Liver (tissue), 9 donors: Measurements from ENCODE around the gene SIK3. TPM values are rescaled to one million over a fixed set of nuclear protein-coding genes. Genes with fewer than 3 reads are reported as not detected.

Experiments
- DNase-seq: peaks from one replicate; pipeline ENCODE4 v3.0.0-alpha.2; 2017; ENCODE audit warnings: low spot score
- H3K27ac ChIP-seq, 2 donors: one replicate each; pipeline ENCODE4 v1.7.0; 2013; ENCODE audit warnings: inconsistent platforms in 2 of 2, low read length in 2 of 2, control low read depth in 1 of 2, low read depth in 1 of 2, mild to moderate bottlenecking in 1 of 2
- H3K27me3 ChIP-seq, 4 donors: one replicate each; pipeline versions ENCODE4 v1.6.1 to v1.7.0; 2013; ENCODE audit warnings: low read length in 3 of 4, inconsistent platforms in 1 of 4, mild to moderate bottlenecking in 1 of 4, moderate library complexity in 1 of 4; ENCODE audit not compliant: control insufficient read depth in 4 of 4, insufficient read depth in 4 of 4
- H3K36me3 ChIP-seq, 4 donors: one replicate each; pipeline versions ENCODE4 v1.6.1 to v1.7.0; 2013; ENCODE audit warnings: low read length in 3 of 4, mild to moderate bottlenecking in 3 of 4, low read depth in 1 of 4, moderate library complexity in 1 of 4; ENCODE audit not compliant: control insufficient read depth in 4 of 4, insufficient read depth in 3 of 4
- H3K4me1 ChIP-seq, 4 donors: one replicate each; pipeline versions ENCODE4 v1.6.1 to v1.7.0; 2013; ENCODE audit warnings: low read length in 3 of 4, mild to moderate bottlenecking in 3 of 4, moderate library complexity in 1 of 4; ENCODE audit not compliant: control insufficient read depth in 4 of 4, insufficient read depth in 4 of 4
- H3K4me3 ChIP-seq, 3 donors: one replicate each; pipeline versions ENCODE4 v1.6.1 to v1.7.0; 2013; ENCODE audit warnings: low read length in 3 of 3, control low read depth in 1 of 3, low read depth in 1 of 3, mild to moderate bottlenecking in 1 of 3
- H3K9ac ChIP-seq, 2 donors: one replicate each; pipeline ENCODE4 v1.7.0; 2013; ENCODE audit warnings: low read length in 2 of 2, mild to moderate bottlenecking in 2 of 2, moderate library complexity in 2 of 2, control low read depth in 1 of 2, low read depth in 1 of 2
- H3K9me3 ChIP-seq, 4 donors: one replicate each; pipeline versions ENCODE4 v1.6.1 to v1.7.0; 2013; ENCODE audit warnings: low read length in 3 of 4; ENCODE audit not compliant: control insufficient read depth in 4 of 4
- EGR1 ChIP-seq, 2 donors: IDR thresholded peaks; 2 replicates each; pipeline ENCODE4 v1.6.1; 2016 to 2018; ENCODE audit warnings: antibody characterized with exemption in 2 of 2, low read depth in 2 of 2
- FOXA1 ChIP-seq: IDR thresholded peaks from 2 replicates; pipeline ENCODE4 v1.6.1; 2016; ENCODE audit warnings: antibody characterized with exemption
- GABPA ChIP-seq, 2 donors: IDR thresholded peaks in 1 of 2; conservative IDR thresholded peaks in 1 of 2; 2 replicates each; pipeline ENCODE4 v1.6.1; 2016; ENCODE audit warnings: antibody characterized with exemption in 2 of 2, mild to moderate bottlenecking in 1 of 2, moderate library complexity in 1 of 2
- HNF4A ChIP-seq, 2 donors: conservative IDR thresholded peaks; 2 replicates each; pipeline ENCODE4 v1.6.1; 2016; ENCODE audit warnings: antibody characterized with exemption in 2 of 2, mild to moderate bottlenecking in 2 of 2
- HNF4G ChIP-seq: IDR thresholded peaks from 2 replicates; pipeline ENCODE4 v1.6.1; 2016; ENCODE audit warnings: antibody characterized with exemption
- JUND ChIP-seq, 2 donors: IDR thresholded peaks; 2 replicates each; pipeline ENCODE4 v1.6.1; 2016; ENCODE audit warnings: antibody characterized with exemption in 2 of 2
- MAX ChIP-seq: IDR thresholded peaks from 2 replicates; pipeline ENCODE4 v1.6.1; 2016; ENCODE audit warnings: antibody characterized with exemption
- NR2F2 ChIP-seq: IDR thresholded peaks from 2 replicates; pipeline ENCODE4 v1.6.1; 2016; ENCODE audit warnings: antibody characterized with exemption
- RAD21 ChIP-seq, 2 donors: IDR thresholded peaks; 2 replicates each; pipeline ENCODE4 v1.6.1; 2016; ENCODE audit warnings: antibody characterized with exemption in 2 of 2, mild to moderate bottlenecking in 2 of 2
- RXRA ChIP-seq, 2 donors: IDR thresholded peaks; 2 replicates each; pipeline ENCODE4 v1.6.1; 2017 to 2018; ENCODE audit warnings: antibody characterized with exemption in 2 of 2, mild to moderate bottlenecking in 1 of 2
- SP1 ChIP-seq: IDR thresholded peaks from 2 replicates; pipeline ENCODE4 v1.6.1; 2018; ENCODE audit warnings: antibody characterized with exemption, mild to moderate bottlenecking
- TAF1 ChIP-seq: conservative IDR thresholded peaks from 2 replicates; pipeline ENCODE4 v1.6.1; 2016; ENCODE audit warnings: antibody characterized with exemption, mild to moderate bottlenecking
- YY1 ChIP-seq: IDR thresholded peaks from 2 replicates; pipeline ENCODE4 v1.6.1; 2016; ENCODE audit warnings: antibody characterized with exemption, mild to moderate bottlenecking
- ZBTB33 ChIP-seq: IDR thresholded peaks from 2 replicates; pipeline ENCODE4 v1.6.1; 2016; ENCODE audit warnings: antibody characterized with exemption
- WGBS: extraction: QIAGEN DNeasy Blood & Tissue Kit; methylation state at CpG from one replicate; pipeline ENCODE4 v1.1.7; 2013; 5-methylcytosine and 5-hydroxymethylcytosine counted together
- polyA plus RNA-seq, 2 donors: library from polyadenylated mRNA; stranded (reverse) in 1 of 2; unstranded in 1 of 2; fragments of 200-250 nt in 1 of 2; fragments of >200 nt in 1 of 2; fragmentation: Nextera tagmentation in 1 of 2; extraction: Ambion mirVana in 1 of 2; gene quantifications; one replicate each; pipeline versions ENCODE4 v1.2.1 to v1.2.3, GENCODE V29; 2013 to 2015
- total RNA-seq, 2 donors: library from RNA; depleted of rRNA; stranded (reverse); fragments of >200 nt; gene quantifications; one replicate each; pipeline ENCODE4 v1.2.3, GENCODE V29; 2014
- donor health status: healthy.
- donor health status: healthy.
- donor health status: healthy.
- donor health status: healthy.
- donor health status: healthy.

Gene SIK3
- total and polyA plus RNA-seq, 4 donors: 6.9 to 52.4 (median 14.4) TPM

DNA sequence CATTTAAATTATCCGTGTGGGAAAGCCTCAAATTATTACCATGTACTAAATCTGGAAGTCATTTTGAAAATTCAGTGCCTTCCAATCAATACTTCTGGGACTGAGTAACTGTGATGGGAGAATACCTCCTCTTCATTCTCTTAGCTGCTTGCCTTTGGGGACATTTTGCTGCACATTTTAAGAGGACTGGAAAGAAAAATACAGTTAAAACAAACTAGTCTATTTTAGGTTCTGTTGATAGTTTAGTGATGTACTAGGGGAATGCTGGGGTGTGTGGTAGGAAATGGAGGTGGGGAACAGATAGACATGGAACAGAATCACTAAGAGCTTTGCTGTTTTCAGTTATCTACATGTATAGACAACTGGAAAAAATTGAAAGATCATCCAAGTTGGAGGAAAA is 195.1 kb downstream of the SIK3 start:
- Histone ChIP-seq H3K9ac (no peak overlapping the region), H3K9me3 (no peaks in the 10 kb centered on the region), H3K36me3 (peaks cover 0 to 8% (median 1%) of the 10 kb centered on the region in 4 donors), H3K4me1 (peaks cover 0 to 4% (median 0%) of the 10 kb centered on the region in 4 donors), H3K27ac (no peak overlapping the region), H3K27me3 (no peaks in the 10 kb centered on the region), H3K4me3 (no peak overlapping the region)
- 98% methylated on average over 1 of the region's 1 CpG for WGBS
- no peak for DNase-seq
- TF ChIP-seq ZBTB33 (no peak), HNF4G (no peak), NR2F2 (no peak), RAD21 (IDR thresholded peaks at IDR 0.05) (no peak)

DNA sequence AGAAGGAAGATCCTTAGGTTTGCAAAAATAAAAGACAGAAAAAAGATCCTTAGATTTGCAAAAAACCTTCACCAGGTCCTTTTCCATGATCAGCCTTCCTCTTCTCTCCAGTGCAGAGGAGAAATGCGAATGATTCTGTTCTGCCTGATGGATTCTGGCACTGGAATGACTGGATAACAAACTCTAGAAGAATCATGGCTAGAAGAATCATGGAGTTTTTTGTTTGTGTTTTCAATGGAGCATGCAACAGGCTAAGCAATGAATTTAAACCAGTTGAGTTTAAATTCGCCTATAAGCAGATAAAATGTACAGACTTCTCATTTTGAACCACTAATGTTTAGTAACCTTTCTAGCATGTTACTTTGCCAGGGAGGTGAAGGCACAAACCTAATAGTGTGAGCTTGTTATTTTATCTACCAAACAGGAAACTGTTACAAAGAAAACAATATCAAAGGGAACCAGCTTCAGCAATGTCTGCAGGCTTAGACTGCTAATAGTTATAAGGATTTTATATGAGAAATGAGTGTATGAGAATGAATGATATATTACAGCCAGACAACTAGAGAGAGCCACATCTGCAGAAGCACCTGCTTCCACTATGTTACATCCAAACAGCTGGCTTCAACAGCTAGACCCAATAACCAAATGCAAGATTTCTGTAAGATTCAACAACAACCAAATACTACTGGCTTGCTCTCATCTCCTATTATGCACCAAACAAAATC is 196.1 kb downstream of the SIK3 start:
- no peak for DNase-seq
- 93% methylated on average over 2 of the region's 2 CpGs for WGBS
- H3K4me1 ChIP-seq: peaks cover 0 to 4% (median 0%) of the 10 kb centered on the region in 4 donors
- H3K4me3 ChIP-seq: no peak overlapping the region
- H3K36me3 ChIP-seq: peaks cover 0 to 9% (median 1%) of the 10 kb centered on the region in 4 donors
- TF ChIP-seq GABPA (IDR thresholded peaks at IDR 0.05 in 1 of 2, conservative IDR thresholded peaks at IDR 0.05 in 1 of 2) (no peak), FOXA1 (no peak)
- no peaks in the 10 kb centered on the region for H3K27me3 ChIP-seq
- no peaks in the 10 kb centered on the region for H3K9me3 ChIP-seq
- no peak overlapping the region for H3K27ac ChIP-seq
- H3K9ac ChIP-seq: no peak overlapping the region

- Histone ChIP-seq H3K27me3 (no peaks in the 10 kb centered on the region), H3K4me3 (no peak overlapping the region), H3K4me1 (peaks cover 0 to under 1% (median 0%) of the 10 kb centered on the region in 4 donors), H3K9me3 (no peaks in the 10 kb centered on the region), H3K36me3 (peaks cover under 1 to 16% (median 6%) of the 10 kb centered on the region in 4 donors), H3K27ac (no peak overlapping the region), H3K9ac (no peak overlapping the region)
- no peak for DNase-seq
- 81% methylated on average over 3 of the region's 3 CpGs for WGBS
- TF ChIP-seq RXRA (IDR thresholded peaks at IDR 0.05) (no peak), TAF1 (no peak), HNF4G (no peak), NR2F2 (no peak), EGR1 (IDR thresholded peaks at IDR 0.05; ENCODE audit: low read depth in 2 of 2) (no peak), YY1 (no peak), GABPA (IDR thresholded peaks at IDR 0.05 in 1 of 2, conservative IDR thresholded peaks at IDR 0.05 in 1 of 2) (no peak), MAX (no peak)
These were observed 197.0 kb downstream of the SIK3 start for GRCh38 chr11:116901211-116901610.

DNA sequence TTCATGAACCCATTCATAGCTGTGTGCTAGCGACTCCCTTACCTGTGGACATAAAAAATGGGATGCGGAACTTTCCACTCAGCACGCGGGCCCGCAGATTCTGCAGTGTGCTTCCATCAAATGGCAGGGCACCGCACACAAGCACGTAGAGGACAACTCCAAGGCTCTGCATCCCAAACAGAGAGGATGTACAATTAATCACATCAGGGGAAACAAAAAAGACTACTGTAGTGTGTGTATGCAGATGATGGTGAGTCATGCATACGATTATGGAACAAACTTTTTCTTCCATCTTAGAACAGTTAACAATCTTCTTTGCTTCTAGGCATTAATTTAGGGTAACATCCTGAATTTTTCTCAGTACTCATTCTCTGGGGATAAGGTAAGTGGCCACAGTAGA is 202.0 kb downstream of the SIK3 start:
- no peaks in the 10 kb centered on the region for H3K27me3 ChIP-seq
- no peak overlapping the region for H3K27ac ChIP-seq
- H3K9me3 ChIP-seq: no peaks in the 10 kb centered on the region
- peaks cover 4 to 48% (median 18%) of the 10 kb centered on the region in 4 donors for H3K36me3 ChIP-seq
- no peaks in the 10 kb centered on the region for H3K4me1 ChIP-seq
- H3K4me3 ChIP-seq: no peak overlapping the region
- WGBS: 98% methylated on average over 8 of the region's 8 CpGs
- no peak for TF ChIP-seq RAD21 (IDR thresholded peaks at IDR 0.05)
- no peak for TF ChIP-seq MAX
- no peak for TF ChIP-seq HNF4A (conservative IDR thresholded peaks at IDR 0.05)
- no peak for TF ChIP-seq EGR1 (IDR thresholded peaks at IDR 0.05; ENCODE audit: low read depth in 2 of 2)
- TF ChIP-seq ZBTB33: no peak
- TF ChIP-seq SP1: no peak
- TF ChIP-seq GABPA (IDR thresholded peaks at IDR 0.05 in 1 of 2, conservative IDR thresholded peaks at IDR 0.05 in 1 of 2): no peak
- no peak for TF ChIP-seq JUND (IDR thresholded peaks at IDR 0.05)
- TF ChIP-seq NR2F2: no peak
- no peak overlapping the region for H3K9ac ChIP-seq
- DNase-seq: no peak
